Prostate gland (tissue), 2 donors: ENCODE measurements around the gene NCBP1.

Experiments used
- CTCF ChIP-seq, 4 experiments: fragments of 200-600 bp in 2 of 4; fragments of 450-650 bp in 2 of 4; sonication (generic) in 2 of 4; IDR thresholded peaks; 1 replicate in 3 of 4; 2 replicates in 1 of 4; pipeline ENCODE4 v1.5.1; 2016 to 2019; ENCODE audit warnings: antibody characterized with exemption in 4 of 4, mild to moderate bottlenecking in 2 of 4, moderate library complexity in 2 of 4
- POLR2AphosphoS5 ChIP-seq: sonication (generic); formaldehyde crosslinking; IDR thresholded peaks from one replicate; pipeline ENCODE4 v1.6.1; 2017; ENCODE audit warnings: antibody characterized with exemption

- TF ChIP-seq CTCF (IDR thresholded peaks at IDR 0.05), result no peak
- no peak for TF ChIP-seq POLR2AphosphoS5
These were observed 64.2 kb downstream of the NCBP1 start for GRCh38 chr9:97697837-97698236.
